ENCODE measurements around the gene CAPN5. TPM values are rescaled to one million over a fixed set of nuclear protein-coding genes. Genes with fewer than 3 reads are reported as not detected.
A peak's percentile ranks its signal among the peaks of the same experiment; 100 is the strongest.
"Not testable (repeated sequence)": the region's sequence is repeated elsewhere in the genome, so short reads cannot be mapped to it uniquely, and the experiment has no call there.

CAPN5 gene
- total RNA-seq (2014; rRNA removed; shearing (Covaris generic)): 13.1 and 17.2 TPM in 2 replicates

GRCh38 chr11:77066229-77067042 lies at the start of gene CAPN5:
TSS of gene CAPN5 (plus strand) at chr11:77066971. CDS start at chr11:77084887, 17,916 bp downstream.
- DNase-seq (ENCODE audit: low read depth): peak; percentile 88

DNA sequence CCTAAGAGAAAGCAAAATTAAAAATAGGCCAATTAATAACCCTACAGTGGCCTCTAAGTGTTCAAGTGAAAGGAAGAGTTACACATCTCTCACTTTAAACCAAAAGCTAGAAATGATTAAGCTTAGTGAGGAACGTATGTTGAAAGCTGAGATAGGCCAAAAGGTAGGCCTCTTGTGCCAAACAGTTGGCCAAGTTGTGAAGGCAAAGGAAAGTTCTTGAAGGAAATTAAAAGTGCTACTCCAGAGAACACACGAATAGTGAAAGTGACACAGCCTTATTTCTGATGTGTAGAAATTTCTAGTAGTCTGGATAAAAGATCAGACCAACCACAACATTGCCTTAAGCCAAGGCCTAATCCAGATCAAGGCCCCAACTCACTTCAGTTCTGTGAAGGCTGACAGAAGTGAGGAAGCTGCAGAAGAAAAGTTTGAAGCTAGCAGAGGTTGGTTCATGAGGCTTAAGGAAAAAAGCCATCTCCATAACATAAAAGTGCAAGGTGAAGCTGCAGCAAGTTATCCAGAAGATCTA lies 48.3 kb upstream of the CAPN5 start:
- not testable (repeated sequence) for DNase-seq (ENCODE audit: low read depth)

- DNase-seq (ENCODE audit: low read depth): peak; percentile 85
Measured at GRCh38 chr11:77019976-77020595, 46.7 kb upstream of the CAPN5 start.

DNA sequence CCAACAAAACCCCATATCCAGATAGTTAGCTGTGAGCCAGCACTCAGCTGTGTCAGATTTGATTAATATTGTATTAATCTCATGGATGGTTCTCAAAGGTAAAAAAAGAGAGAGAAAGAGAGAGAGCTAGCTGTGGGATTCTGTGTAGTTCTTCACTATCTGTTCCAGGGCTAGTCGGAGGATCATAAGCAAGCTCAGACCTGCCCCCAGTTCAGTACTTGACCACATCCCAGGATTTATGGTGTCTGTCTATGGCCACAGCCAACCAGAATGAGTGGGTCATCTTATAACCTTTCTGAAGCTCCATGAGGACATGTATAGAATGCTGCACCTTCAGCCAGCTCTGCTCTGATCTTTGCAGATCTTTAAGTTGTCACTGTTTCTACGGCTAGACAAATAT lies 46.0 kb upstream of the CAPN5 start:
- DNase-seq (ENCODE audit: low read depth): no peak

- no peak for DNase-seq (ENCODE audit: low read depth)
Measured at GRCh38 chr11:77024745-77025144, 42.0 kb upstream of the CAPN5 start.

DNA sequence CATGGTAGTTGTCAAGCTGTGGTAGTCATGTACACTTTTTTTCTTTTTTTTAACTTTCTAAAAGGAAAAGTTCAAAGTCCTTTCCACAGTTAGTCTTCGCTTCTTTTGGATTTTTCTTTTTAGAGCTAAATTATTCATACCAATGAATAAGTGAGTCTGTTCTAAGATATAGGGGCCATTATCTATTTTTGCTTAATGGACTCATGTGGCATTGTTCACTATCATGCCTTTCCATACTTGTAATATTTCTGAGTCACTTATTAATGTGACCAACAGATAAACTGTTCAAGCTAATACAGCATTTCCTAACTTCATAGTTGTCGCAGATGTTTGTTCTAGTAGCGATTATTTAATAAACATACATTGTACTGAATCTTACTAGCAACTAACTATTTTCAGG lies 40.5 kb upstream of the CAPN5 start:
- DNase-seq (ENCODE audit: low read depth): no peak

- DNase-seq (ENCODE audit: low read depth): no peak
Measured at GRCh38 chr11:77026743-77027142, 40.0 kb upstream of the CAPN5 start.

DNA sequence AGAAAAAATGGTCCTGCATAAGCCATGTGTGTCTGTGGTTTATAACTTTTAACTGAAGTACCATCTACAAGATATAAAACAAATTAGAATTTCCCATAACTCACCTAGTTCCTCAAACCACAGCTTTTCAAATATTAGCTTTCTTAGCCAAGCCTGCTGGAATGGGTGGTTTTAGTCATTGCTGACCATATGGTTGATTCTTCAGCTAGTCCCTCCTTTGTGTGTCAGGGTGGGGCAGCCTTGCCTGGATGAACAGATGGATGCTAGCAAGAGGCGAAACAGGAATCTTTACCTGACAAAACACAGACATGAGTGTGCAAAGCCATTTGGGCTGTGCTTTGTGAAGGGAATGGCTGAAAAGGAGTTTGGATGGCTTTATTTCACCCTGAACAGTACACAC lies 39.5 kb upstream of the CAPN5 start:
- no peak for DNase-seq (ENCODE audit: low read depth)

DNA sequence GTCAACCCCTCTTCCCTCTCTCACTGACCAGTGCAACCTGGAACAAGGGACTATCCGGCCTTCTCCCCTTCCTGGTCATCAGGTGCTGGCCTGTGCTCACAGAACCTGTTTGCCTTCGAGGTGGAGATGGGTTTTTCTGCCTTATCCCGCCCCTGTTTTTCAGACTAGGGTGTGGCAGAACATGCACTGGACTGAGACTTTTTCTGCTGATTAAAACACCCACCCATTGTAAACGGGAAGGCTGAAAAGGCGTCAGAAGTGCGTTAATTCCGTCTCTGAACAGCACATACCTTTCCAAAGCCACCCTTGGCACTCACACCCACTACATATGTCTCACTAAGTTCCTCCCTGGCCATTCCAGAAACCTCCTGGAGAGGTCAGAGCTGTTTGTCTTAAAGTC lies 36.9 kb upstream of the CAPN5 start:
- DNase-seq (ENCODE audit: low read depth): no peak

- no peak for DNase-seq (ENCODE audit: low read depth)
Measured at GRCh38 chr11:77030834-77031414, 35.8 kb upstream of the CAPN5 start.

DNA sequence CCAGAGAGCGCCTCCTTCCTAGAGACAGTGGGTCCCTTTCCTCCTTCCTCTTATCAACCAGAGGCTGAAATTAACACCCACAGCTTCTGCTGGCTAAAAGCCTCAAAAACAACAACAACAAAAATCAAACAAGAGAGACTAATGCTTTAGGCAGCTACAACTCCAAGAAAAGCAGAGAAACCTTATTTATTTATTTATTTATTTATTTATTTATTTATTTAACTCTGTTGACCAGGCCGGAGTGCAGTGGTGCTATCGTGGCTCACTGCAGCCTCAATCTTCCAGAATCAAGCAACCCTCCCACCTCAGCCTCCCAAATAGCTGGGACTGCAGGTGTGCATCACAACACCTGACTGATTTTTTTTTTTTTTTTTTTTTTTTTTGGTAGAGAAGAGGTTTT lies 35.2 kb upstream of the CAPN5 start:
- no peak for DNase-seq (ENCODE audit: low read depth)

DNA sequence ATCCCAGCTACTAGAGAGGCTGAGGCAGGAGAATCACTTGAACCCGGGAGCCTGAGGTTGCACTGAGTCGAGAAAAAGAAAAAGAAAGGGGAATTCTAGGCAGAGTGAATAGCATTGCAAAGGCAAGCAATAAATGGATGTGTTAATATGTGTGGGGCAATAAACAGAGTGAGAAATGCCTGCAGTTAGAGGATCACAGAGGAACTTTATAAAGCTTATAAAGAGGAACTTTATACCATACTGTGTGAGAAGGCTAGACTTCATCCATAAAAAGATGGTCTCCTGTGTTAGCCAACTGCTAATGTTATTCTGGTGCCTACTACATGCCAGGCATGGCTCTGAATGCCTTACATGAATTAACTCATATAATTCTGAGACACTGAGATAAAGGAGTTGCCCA lies 31.7 kb upstream of the CAPN5 start:
- DNase-seq (ENCODE audit: low read depth): no peak

DNA sequence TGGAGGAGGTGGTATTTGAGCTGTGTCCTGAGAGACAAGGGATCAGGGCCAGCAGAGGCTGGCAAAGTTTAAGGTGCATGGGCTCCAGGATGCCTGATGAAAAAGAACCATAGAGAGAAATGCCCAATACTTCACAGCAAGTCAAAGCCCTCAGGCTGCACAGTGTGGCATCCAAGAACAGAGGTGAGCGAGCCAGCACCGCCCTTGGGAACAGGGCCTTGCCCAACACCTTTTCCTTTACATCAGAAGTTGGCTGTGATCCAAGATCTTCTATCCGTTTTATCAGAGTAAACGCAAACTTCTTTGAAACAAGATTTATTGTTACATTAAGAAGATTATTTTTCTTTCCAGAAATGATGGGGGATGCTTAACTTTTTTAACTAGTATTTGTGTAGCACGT lies 31.2 kb upstream of the CAPN5 start:
- DNase-seq (ENCODE audit: low read depth): no peak

GRCh38 chr11:77036398-77036797 lies 30.4 kb upstream of the CAPN5 start:
- no peak for DNase-seq (ENCODE audit: low read depth)

DNA sequence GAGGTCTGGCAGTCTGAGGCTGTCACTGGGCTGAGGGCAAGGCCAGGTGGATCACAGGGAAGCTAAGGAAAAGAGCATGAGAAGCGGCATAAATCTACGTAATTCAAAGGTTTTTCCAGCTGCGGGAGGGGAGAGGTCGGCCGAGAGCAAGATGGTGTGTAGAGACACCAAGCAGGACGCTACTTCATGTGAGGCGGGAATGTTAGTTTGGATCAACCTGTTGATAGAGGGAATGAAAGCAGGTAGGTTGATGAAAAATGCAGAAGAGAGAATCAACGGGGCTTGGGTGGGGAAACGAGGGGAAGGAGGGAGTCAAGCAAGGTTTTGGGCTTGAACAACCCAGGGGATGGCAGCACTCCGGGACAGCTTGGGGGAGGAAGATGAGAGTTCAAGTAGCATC lies 29.7 kb upstream of the CAPN5 start:
- no peak for DNase-seq (ENCODE audit: low read depth)

DNA sequence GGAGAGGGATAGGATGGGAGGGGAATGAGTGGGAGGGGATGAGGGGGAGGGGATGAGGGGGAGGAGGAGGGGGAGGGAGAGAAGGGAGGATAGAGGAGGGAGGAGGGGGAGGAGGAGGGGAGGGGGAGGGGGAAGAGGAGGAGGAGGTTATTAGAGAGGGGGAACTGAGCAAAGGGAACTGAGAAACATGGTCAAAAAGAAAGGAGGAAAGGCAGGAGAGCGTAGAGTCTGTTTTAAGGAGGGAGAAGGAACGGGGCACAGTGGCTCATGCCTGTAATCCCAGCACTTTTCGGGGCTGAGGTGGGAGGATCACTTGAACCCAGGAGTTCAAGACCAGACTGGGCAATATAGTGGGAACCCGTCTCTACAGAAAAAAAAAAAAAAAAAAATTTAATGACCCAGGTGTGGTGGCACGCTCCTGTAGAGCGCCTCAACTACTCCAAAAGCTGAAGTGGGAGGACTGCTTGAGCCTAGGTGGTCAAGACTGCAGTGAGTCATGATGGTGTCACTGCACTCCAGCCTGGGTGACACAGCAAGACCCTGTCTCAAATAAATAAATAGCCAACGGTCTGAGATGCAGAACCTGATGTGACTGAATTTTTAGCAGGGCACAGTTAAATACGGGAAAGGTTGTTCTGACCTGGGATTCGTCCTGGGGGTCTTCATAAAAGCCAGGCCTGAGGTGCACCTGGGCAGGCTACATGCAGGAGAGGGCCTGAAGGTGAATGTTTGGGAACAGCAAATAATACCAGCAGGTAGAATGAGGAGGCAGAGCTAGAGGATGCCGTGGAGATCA lies 28.5 kb upstream of the CAPN5 start:
- peak; percentile 68 for DNase-seq (ENCODE audit: low read depth)

DNA sequence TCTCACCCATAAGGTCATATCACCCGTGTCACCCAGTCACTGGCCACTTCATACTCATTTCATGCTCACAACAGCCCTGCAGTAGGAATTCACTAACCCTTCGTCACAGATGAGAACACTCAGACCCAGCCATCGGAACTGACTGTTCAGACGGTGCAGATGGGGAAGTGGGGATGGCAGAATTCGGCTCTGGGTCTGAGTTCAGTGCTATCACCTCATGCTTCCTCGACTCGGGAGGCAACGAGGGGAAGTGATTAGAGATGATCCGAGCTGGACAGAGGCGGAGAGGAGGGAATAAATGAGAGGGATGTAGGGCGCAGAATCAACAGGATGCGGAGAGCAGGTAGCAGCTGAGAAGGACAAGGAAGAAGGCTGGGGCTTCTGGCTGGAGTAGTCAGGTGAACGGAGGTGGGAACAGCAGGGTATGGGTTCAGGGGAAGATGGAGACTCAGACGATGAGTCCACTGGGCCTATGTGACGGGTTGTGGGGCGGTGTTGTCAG lies 27.9 kb upstream of the CAPN5 start:
- DNase-seq (ENCODE audit: low read depth): peak; percentile 33

- no peak for DNase-seq (ENCODE audit: low read depth)
Measured at GRCh38 chr11:77039491-77040400, 27.0 kb upstream of the CAPN5 start.

- no peak for DNase-seq (ENCODE audit: low read depth)
Measured at GRCh38 chr11:77040401-77040777, 26.4 kb upstream of the CAPN5 start.

DNA sequence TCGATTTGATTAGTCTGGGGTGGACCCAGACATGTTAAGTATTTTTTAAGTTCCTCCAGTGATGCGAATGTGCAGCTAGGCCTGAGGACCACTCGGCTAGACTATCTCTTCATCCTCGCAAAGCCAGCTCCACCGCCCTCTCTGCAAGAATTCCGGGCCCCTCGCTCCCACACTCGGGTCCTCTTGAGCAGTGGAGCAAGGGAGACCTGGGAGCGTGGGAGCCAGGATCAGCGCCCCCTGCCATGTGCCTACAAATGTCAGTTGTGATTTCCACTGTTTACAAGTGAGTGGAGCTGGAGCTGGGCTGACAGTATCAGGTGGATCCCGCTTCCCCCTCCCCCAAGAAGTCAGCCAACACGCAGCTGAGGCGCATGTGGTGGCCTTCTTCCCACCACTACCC lies 25.9 kb upstream of the CAPN5 start:
- DNase-seq (ENCODE audit: low read depth): no peak
